ENCODE results near the gene ZWILCH.

Gene ZWILCH

DNA sequence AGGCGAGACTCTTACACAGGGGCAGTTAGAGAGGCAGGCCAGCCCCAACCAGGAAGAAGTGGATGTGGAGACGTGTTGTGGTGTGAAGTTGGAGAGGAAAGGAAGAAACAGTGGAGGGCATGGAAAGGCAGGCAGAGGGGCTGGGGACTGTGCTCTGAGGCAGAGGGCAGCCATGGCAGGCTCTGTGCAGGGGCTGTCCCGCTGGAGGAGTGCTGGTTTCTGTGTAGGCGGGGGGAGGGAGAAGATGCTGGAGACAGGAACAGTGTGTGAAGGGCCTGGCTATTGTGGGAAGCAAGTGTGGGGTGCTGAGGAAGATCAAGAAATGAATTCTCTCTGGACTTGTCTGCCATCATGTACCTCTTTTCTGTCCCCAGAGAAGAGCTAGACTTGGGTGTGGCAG is 28.6 kb upstream of the ZWILCH start:
- no peak overlapping the region for H2AFZ ChIP-seq (ENCODE audit: low read length)
- H3K36me3 ChIP-seq (replicated peaks; ENCODE audit: insufficient read depth, low read length): no peaks in the 10 kb centered on the region
- peaks cover 8% of the 10 kb centered on the region; the same call in 1 of the 2 replicates for H4K20me1 ChIP-seq (ENCODE audit: insufficient read depth, low read length)
- H3K9ac ChIP-seq (ENCODE audit: low read length): no peak overlapping the region
- H3K27me3 ChIP-seq (replicated peaks; ENCODE audit: insufficient read depth, low read length): no peaks in the 10 kb centered on the region
- H3K4me2 ChIP-seq (ENCODE audit: low read depth, low read length): no peak overlapping the region
- no peaks in the 10 kb centered on the region for H3K9me3 ChIP-seq (replicated peaks; ENCODE audit: insufficient read depth, low read length)
- no peak overlapping the region for H3K27ac ChIP-seq (ENCODE audit: low read length)
- TF ChIP-seq CTCF (IDR thresholded peaks at IDR 0.05; ENCODE audit: low read length) (no peak), EZH2 (optimal IDR thresholded peaks at IDR 0.05; ENCODE audit: low read depth, low read length) (no peak), EZH2phosphoT487 (IDR thresholded peaks at IDR 0.05; ENCODE audit: low read length) (no peak)
- H3K4me3 ChIP-seq (ENCODE audit: low read length): no peak overlapping the region
- H3K79me2 ChIP-seq (ENCODE audit: low read length): peaks cover 6% of the 10 kb centered on the region; the same call in 1 of the 2 replicates
- peaks cover 8% of the 10 kb centered on the region for H3F3A ChIP-seq (ENCODE audit: insufficient read depth, low read length)
- no peak for DNase-seq
- no peaks in the 10 kb centered on the region for H3K9me2 ChIP-seq (replicated peaks; ENCODE audit: insufficient read depth, low read length)
- peaks cover 7% of the 10 kb centered on the region for H3K4me1 ChIP-seq (ENCODE audit: low read length)

GRCh38 chr15:66477011-66477410 is 28.1 kb upstream of the ZWILCH start:
- Histone ChIP-seq H3K4me1 (ENCODE audit: low read length) (peaks cover 7% of the 10 kb centered on the region), H3K4me2 (ENCODE audit: low read depth, low read length) (no peak overlapping the region), H3K4me3 (ENCODE audit: low read length) (no peak overlapping the region), H3K9me2 (replicated peaks; ENCODE audit: insufficient read depth, low read length) (no peaks in the 10 kb centered on the region), H3K27ac (ENCODE audit: low read length) (no peak overlapping the region), H3K9me3 (replicated peaks; ENCODE audit: insufficient read depth, low read length) (no peaks in the 10 kb centered on the region), H3F3A (ENCODE audit: insufficient read depth, low read length) (peaks cover 7% of the 10 kb centered on the region), H4K20me1 (ENCODE audit: insufficient read depth, low read length) (peaks cover 7% of the 10 kb centered on the region; the same call in 1 of the 2 replicates), H3K9ac (ENCODE audit: low read length) (no peak overlapping the region), H3K36me3 (replicated peaks; ENCODE audit: insufficient read depth, low read length) (no peaks in the 10 kb centered on the region), H3K27me3 (replicated peaks; ENCODE audit: insufficient read depth, low read length) (no peaks in the 10 kb centered on the region), H3K79me2 (ENCODE audit: low read length) (peaks cover 6% of the 10 kb centered on the region; the same call in 1 of the 2 replicates), H2AFZ (ENCODE audit: low read length) (no peak overlapping the region)
- DNase-seq: no peak
- TF ChIP-seq EZH2phosphoT487 (IDR thresholded peaks at IDR 0.05; ENCODE audit: low read length): no peak
- no peak for TF ChIP-seq EZH2 (optimal IDR thresholded peaks at IDR 0.05; ENCODE audit: low read depth, low read length)
- TF ChIP-seq CTCF (IDR thresholded peaks at IDR 0.05; ENCODE audit: low read length): no peak

DNA sequence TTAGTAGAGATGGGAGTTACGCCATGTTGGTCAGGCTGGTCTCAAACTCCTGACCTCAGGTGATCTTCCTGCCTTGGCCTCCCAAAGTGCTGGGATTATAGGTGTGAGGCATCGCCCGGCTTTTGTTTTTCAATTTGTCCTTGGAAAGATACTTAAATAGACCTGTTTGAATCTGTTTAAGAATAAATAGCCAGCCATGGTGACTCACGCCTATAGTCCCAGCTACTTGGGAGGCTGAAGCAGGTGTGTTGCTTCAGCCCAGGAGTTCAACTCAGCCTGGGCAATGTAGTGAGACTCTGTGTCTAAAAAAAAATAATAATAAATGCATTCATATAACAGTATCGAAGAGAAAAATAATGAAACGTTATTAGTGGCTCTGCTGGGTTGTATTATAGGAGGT is 24.9 kb upstream of the ZWILCH start:
- H3K27ac ChIP-seq (ENCODE audit: low read length): no peak overlapping the region

More for the DNA sequence above, 24.9 kb upstream of the ZWILCH start:
- H3K4me1 ChIP-seq (ENCODE audit: low read length): no peaks in the 10 kb centered on the region
- H3K36me3 ChIP-seq (replicated peaks; ENCODE audit: insufficient read depth, low read length): no peaks in the 10 kb centered on the region
- no peaks in the 10 kb centered on the region for H3K27me3 ChIP-seq (replicated peaks; ENCODE audit: insufficient read depth, low read length)
- TF ChIP-seq EZH2phosphoT487 (IDR thresholded peaks at IDR 0.05; ENCODE audit: low read length) (no peak), CTCF (IDR thresholded peaks at IDR 0.05; ENCODE audit: low read length) (no peak)
- H3K4me2 ChIP-seq (ENCODE audit: low read depth, low read length): no peak overlapping the region
- H3K9me2 ChIP-seq (replicated peaks; ENCODE audit: insufficient read depth, low read length): no peaks in the 10 kb centered on the region
- H4K20me1 ChIP-seq (ENCODE audit: insufficient read depth, low read length): no peaks in the 10 kb centered on the region
- H3K4me3 ChIP-seq (ENCODE audit: low read length): no peak overlapping the region
- no peaks in the 10 kb centered on the region for H3F3A ChIP-seq (ENCODE audit: insufficient read depth, low read length)
- DNase-seq: no peak
- no peak overlapping the region for H3K9ac ChIP-seq (ENCODE audit: low read length)
- H2AFZ ChIP-seq (ENCODE audit: low read length): no peak overlapping the region
- no peaks in the 10 kb centered on the region for H3K9me3 ChIP-seq (replicated peaks; ENCODE audit: insufficient read depth, low read length)
- H3K79me2 ChIP-seq (ENCODE audit: low read length): peaks cover 3% of the 10 kb centered on the region; the same call in 1 of the 2 replicates
